Smooth muscle cell (in vitro differentiated cells): Measurements from ENCODE around the gene ERH. TPM values are rescaled to one million over a fixed set of nuclear protein-coding genes. Genes with fewer than 3 reads are reported as not detected.

Experiments used
- DNase-seq: peaks from one replicate; lab custom pipeline; 2025; ENCODE audit not compliant: unreplicated experiment; lab: John Stamatoyannopoulos, UW
- H2AFZ ChIP-seq: fragments of 200-600 bp; sonication (generic); 2 replicates; pipeline ENCODE4 v1.6.0; 2016; ENCODE audit warnings: antibody characterized with exemption, low read depth, mild to moderate bottlenecking
- H3F3A ChIP-seq: fragments of 200-600 bp; sonication (generic); 2 replicates; pipeline ENCODE4 v1.6.0; 2017; ENCODE audit warnings: antibody characterized with exemption, low read depth
- H3K27ac ChIP-seq: fragments of 200-600 bp; sonication (generic); 2 replicates; pipeline ENCODE4 v1.5.1; 2016; ENCODE audit warnings: low read depth, mild to moderate bottlenecking
- H3K27me3 ChIP-seq: fragments of 200-600 bp; sonication (generic); 2 replicates; pipeline ENCODE4 v1.6.1; 2016; ENCODE audit warnings: low read depth, mild to moderate bottlenecking
- H3K36me3 ChIP-seq: fragments of 200-600 bp; sonication (generic); 2 replicates; pipeline ENCODE4 v1.5.1; 2016; ENCODE audit warnings: low read depth
- H3K4me1 ChIP-seq: fragments of 200-600 bp; sonication (generic); 2 replicates; pipeline ENCODE4 v1.5.1; 2016; ENCODE audit warnings: low read depth
- H3K4me2 ChIP-seq: fragments of 200-600 bp; sonication (generic); 2 replicates; pipeline ENCODE4 v1.6.0; 2016; ENCODE audit warnings: mild to moderate bottlenecking
- H3K4me3 ChIP-seq: fragments of 200-600 bp; sonication (generic); 2 replicates; pipeline ENCODE4 v1.5.1; 2016; ENCODE audit warnings: mild to moderate bottlenecking
- H3K79me2 ChIP-seq: fragments of 200-600 bp; sonication (generic); 2 replicates; pipeline ENCODE4 v1.6.0; 2016; ENCODE audit warnings: low read depth, mild to moderate bottlenecking
- H3K9ac ChIP-seq: fragments of 200-600 bp; sonication (generic); 2 replicates; pipeline ENCODE4 v1.6.0; 2016; ENCODE audit warnings: low read depth
- H3K9me3 ChIP-seq: fragments of 200-600 bp; sonication (generic); replicated peaks from 2 replicates; pipeline ENCODE4 v1.5.1; 2016; ENCODE audit warnings: low read depth
- H4K20me1 ChIP-seq: fragments of 200-600 bp; sonication (generic); 2 replicates; pipeline ENCODE4 v1.6.0; 2016; ENCODE audit warnings: low read depth
- CTCF ChIP-seq: fragments of 200-600 bp; sonication (generic); IDR thresholded peaks from 2 replicates; pipeline ENCODE4 v1.5.1; 2017; ENCODE audit warnings: borderline replicate concordance, mild to moderate bottlenecking, antibody characterized with exemption; ENCODE audit not compliant: insufficient read depth, poor library complexity, severe bottlenecking
- WGBS: methylation state at CpG from one replicate; pipeline ENCODE4 v1.1.7; 2016; ENCODE audit warnings: low lambda C conversion rate; 5-methylcytosine and 5-hydroxymethylcytosine counted together
- polyA plus RNA-seq: library from polyadenylated mRNA; unstranded; fragments of >200 nt; fragmentation: Nextera tagmentation; extraction: Ambion mirVana; gene quantifications from 2 replicates; pipeline ENCODE4 v1.2.1, GENCODE V29; 2016
- total RNA-seq: library from RNA; depleted of rRNA; stranded (reverse); fragments of >200 nt; gene quantifications from 2 replicates; pipeline ENCODE4 v1.2.3, GENCODE V29; 2014

Gene ERH
- total and polyA plus RNA-seq, 2 experiments from 2014 or later = 118 to 208 TPM

GRCh38 chr14:69439521-69440270, 41.6 kb upstream of the ERH start:
- Histone ChIP-seq H3K36me3 (no peaks in the 10 kb centered on the region), H4K20me1 (peaks cover 95% of the 10 kb centered on the region), H3K9me3 (no peaks in the 10 kb centered on the region), H2AFZ (no peak overlapping the region), H3K9ac (no peak overlapping the region), H3K4me3 (no peak overlapping the region), H3K27me3 (no peaks in the 10 kb centered on the region), H3F3A (no peaks in the 10 kb centered on the region), H3K4me1 (no peaks in the 10 kb centered on the region), H3K27ac (no peak overlapping the region), H3K4me2 (no peak overlapping the region), H3K79me2 (peaks cover 37% of the 10 kb centered on the region)
- TF ChIP-seq CTCF = no peak
- 92% methylated on average over 12 of the region's 12 CpGs for WGBS
- no peak for DNase-seq

GRCh38 chr14:69432364-69432763, 34.3 kb upstream of the ERH start:
- Histone ChIP-seq H3K4me3 (no peak overlapping the region), H3F3A (no peaks in the 10 kb centered on the region), H3K36me3 (peaks cover 4% of the 10 kb centered on the region), H3K27me3 (no peaks in the 10 kb centered on the region), H4K20me1 (peaks cover 89% of the 10 kb centered on the region), H3K4me2 (no peak overlapping the region), H3K27ac (no peak overlapping the region), H3K4me1 (no peaks in the 10 kb centered on the region), H3K9me3 (no peaks in the 10 kb centered on the region), H2AFZ (no peak overlapping the region), H3K79me2 (peaks cover 62% of the 10 kb centered on the region), H3K9ac (no peak overlapping the region)
- 79% methylated on average over 2 of the region's 2 CpGs for WGBS
- no peak for TF ChIP-seq CTCF
- DNase-seq = no peak

GRCh38 chr14:69430306-69430939, 32.3 kb upstream of the ERH start:
- Histone ChIP-seq H3K27ac (no peak overlapping the region), H3K9ac (no peak overlapping the region), H3K4me1 (no peaks in the 10 kb centered on the region), H3K27me3 (no peaks in the 10 kb centered on the region), H3K4me3 (no peak overlapping the region), H3K36me3 (peaks cover 4% of the 10 kb centered on the region), H3K79me2 (peaks cover 53% of the 10 kb centered on the region), H3K4me2 (no peak overlapping the region), H3K9me3 (no peaks in the 10 kb centered on the region), H2AFZ (no peak overlapping the region), H4K20me1 (peaks cover 78% of the 10 kb centered on the region), H3F3A (no peaks in the 10 kb centered on the region)
- WGBS = 98% methylated on average over 1 of the region's 1 CpG
- TF ChIP-seq CTCF = no peak
- no peak for DNase-seq

- Histone ChIP-seq H3K9me3 (no peaks in the 10 kb centered on the region), H3K4me1 (no peaks in the 10 kb centered on the region), H3F3A (no peaks in the 10 kb centered on the region), H3K9ac (no peak overlapping the region), H4K20me1 (peaks cover 78% of the 10 kb centered on the region), H3K4me3 (no peak overlapping the region), H3K4me2 (no peak overlapping the region), H3K27ac (no peak overlapping the region), H2AFZ (no peak overlapping the region), H3K27me3 (no peaks in the 10 kb centered on the region), H3K79me2 (peaks cover 45% of the 10 kb centered on the region), H3K36me3 (peaks cover 4% of the 10 kb centered on the region)
- TF ChIP-seq CTCF = no peak
- no peak for DNase-seq
Measured at GRCh38 chr14:69429643-69430042, 31.5 kb upstream of the ERH start.
